GM12875 (cell line): Measurements from ENCODE around the gene MEX3A.

ENCODE experiments used
- H3K4me3 ChIP-seq: one replicate; pipeline ENCODE4 v1.5.1; 2011; ENCODE audit warnings: low read depth, low read length, control low read depth
- TF ChIP-seq, protein P1 (sequence below): IDR thresholded peaks from 2 replicates; pipeline ENCODE4 v1.5.1; 2011; ENCODE audit warnings: low read depth, mild to moderate bottlenecking, control low read depth, inconsistent platforms, low read length, moderate library complexity, borderline replicate concordance; ENCODE audit not compliant: insufficient read depth

The MEX3A gene

DNA sequence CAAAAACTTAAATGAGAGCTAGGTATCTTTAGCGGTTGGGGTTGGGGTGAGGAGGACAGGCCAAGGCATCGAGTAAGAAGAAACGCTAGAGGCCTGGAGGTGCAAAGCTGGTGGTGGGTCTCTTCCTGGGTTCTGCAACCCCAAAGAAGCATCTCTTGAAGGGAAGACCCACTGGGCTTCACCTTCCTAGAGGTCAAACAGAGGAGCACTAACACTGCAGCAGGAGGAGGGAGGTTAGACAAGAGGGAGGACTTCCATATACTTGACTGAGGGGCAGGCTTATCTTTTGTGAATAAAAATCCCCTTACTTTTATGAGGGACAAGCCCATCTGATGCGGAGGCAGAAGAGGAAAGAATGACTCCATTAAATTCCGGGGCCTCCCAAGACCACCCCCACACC is 2.5 kb downstream of the MEX3A start:
- TF ChIP-seq, protein P1, sequence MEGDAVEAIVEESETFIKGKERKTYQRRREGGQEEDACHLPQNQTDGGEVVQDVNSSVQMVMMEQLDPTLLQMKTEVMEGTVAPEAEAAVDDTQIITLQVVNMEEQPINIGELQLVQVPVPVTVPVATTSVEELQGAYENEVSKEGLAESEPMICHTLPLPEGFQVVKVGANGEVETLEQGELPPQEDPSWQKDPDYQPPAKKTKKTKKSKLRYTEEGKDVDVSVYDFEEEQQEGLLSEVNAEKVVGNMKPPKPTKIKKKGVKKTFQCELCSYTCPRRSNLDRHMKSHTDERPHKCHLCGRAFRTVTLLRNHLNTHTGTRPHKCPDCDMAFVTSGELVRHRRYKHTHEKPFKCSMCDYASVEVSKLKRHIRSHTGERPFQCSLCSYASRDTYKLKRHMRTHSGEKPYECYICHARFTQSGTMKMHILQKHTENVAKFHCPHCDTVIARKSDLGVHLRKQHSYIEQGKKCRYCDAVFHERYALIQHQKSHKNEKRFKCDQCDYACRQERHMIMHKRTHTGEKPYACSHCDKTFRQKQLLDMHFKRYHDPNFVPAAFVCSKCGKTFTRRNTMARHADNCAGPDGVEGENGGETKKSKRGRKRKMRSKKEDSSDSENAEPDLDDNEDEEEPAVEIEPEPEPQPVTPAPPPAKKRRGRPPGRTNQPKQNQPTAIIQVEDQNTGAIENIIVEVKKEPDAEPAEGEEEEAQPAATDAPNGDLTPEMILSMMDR: no peak
- H3K4me3 ChIP-seq: no peak overlapping the region

- TF ChIP-seq, protein P1: no peak
These were observed 3.5 kb downstream of the MEX3A start for GRCh38 chr1:156078728-156079127.

DNA sequence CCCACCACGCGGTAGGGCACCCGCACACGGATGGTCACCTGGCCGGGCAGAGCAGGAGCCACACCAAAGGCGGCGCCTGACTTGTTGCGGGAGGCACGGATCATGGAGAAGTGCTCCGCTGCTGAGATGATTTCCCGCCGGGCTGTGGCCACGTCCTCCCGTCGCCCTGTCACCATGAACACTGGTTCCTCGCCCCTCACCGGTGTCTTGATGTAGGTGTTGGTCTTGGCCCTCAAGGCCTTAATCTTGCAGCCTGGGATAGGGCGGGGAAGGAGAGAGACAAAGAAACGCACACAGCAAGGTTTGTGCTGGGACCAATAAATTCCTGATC is 4.9 kb downstream of the MEX3A start:
- TF ChIP-seq, protein P1: no peak
- H3K4me3 ChIP-seq: no peak overlapping the region

More at GRCh38 chr1:156078728-156079127, 3.5 kb downstream of the MEX3A start:
- H3K4me3 ChIP-seq: no peak overlapping the region

GRCh38 chr1:156076609-156077429 is 5.4 kb downstream of the MEX3A start:
- TF ChIP-seq, protein P1: no peak
- peak overlapping the region; percentile 46 for H3K4me3 ChIP-seq

- H3K4me3 ChIP-seq: peak overlapping the region; percentile 46
- TF ChIP-seq, protein P1: no peak
These were observed 6.5 kb downstream of the MEX3A start for GRCh38 chr1:156075775-156076204.

DNA sequence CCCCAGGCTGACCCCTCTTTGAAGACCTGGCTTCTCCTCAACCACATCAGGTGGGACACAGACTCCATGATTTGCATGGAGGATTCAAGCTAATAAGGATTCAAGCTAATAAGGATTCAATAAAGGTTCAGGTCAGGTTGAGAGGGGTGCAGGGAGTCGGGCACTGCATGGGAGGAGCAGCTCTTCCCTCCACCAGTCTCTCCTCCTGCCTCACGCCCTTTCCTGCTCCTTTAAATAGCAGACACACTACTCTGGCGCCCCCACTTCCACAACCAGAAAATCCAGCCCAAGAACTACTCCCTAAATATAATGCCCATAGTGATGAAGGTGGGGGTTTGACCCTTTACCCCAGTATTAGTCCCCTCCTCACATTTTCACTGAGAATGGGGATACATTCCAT is 7.1 kb downstream of the MEX3A start:
- no peak overlapping the region for H3K4me3 ChIP-seq
- TF ChIP-seq, protein P1: no peak

DNA sequence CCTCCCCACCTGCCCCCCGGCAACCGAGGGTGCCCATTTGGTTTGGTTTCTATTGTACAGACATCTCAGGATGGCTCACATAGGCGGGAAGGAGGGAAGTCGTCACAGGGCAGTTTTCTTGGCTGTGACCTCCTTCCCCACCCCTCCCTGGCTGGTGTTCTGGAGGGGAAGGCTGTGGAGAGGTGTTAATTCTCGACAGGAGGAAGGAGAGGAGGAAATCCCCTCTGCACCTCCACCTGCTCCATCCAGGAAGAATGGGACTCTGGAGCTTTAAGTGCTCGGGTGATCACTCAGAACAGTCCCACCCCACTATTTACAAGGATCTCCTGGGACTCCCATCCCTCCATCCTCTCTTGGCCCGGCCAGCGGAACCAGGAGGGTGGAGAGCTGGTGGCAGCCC is 7.6 kb downstream of the MEX3A start:
- no peak overlapping the region for H3K4me3 ChIP-seq
- TF ChIP-seq, protein P1: no peak
